ENCODE data around the gene AP5S1. TPM values are rescaled to one million over a fixed set of nuclear protein-coding genes. Genes with fewer than 3 reads are reported as not detected.

AP5S1 gene
- polyA plus RNA-seq, 1 donor = 11.8 TPM

Other genes starting within 250 kb of the AP5S1 start
- gene GFRA4, start 157.1 kb upstream of the AP5S1 start, polyA plus RNA-seq (ENCODE audit: insufficient read length) = not detected
- gene ADAM33, start 138.5 kb upstream of the AP5S1 start, polyA plus RNA-seq (ENCODE audit: insufficient read length) = 61.5 TPM
- gene SIGLEC1, start 107.9 kb upstream of the AP5S1 start, polyA plus RNA-seq (ENCODE audit: insufficient read length) = 4.6 TPM
- 25.5 TPM for gene HSPA12B, start 87.9 kb upstream of the AP5S1 start, polyA plus RNA-seq (ENCODE audit: insufficient read length)
- 29.1 TPM for gene ADISSP, start 52.8 kb upstream of the AP5S1 start, polyA plus RNA-seq (ENCODE audit: insufficient read length)
- not detected for gene SPEF1, start 39.1 kb upstream of the AP5S1 start, polyA plus RNA-seq (ENCODE audit: insufficient read length)
- 47.8 TPM for gene CENPB, start 33.8 kb upstream of the AP5S1 start, polyA plus RNA-seq (ENCODE audit: insufficient read length)
- gene CDC25B, start 24.2 kb upstream of the AP5S1 start, polyA plus RNA-seq (ENCODE audit: insufficient read length) = 122 TPM
- 26.0 TPM for gene MAVS, start 26.3 kb downstream of the AP5S1 start, polyA plus RNA-seq (ENCODE audit: insufficient read length)
- 32.7 TPM for gene PANK2, start 68.8 kb downstream of the AP5S1 start, polyA plus RNA-seq (ENCODE audit: insufficient read length)
- gene RNF24, start 195.0 kb downstream of the AP5S1 start, polyA plus RNA-seq (ENCODE audit: insufficient read length) = 21.4 TPM

Measured in hindlimb muscle (tissue), 1 donor.